Measurements from ENCODE around the gene ACER3.

DNA sequence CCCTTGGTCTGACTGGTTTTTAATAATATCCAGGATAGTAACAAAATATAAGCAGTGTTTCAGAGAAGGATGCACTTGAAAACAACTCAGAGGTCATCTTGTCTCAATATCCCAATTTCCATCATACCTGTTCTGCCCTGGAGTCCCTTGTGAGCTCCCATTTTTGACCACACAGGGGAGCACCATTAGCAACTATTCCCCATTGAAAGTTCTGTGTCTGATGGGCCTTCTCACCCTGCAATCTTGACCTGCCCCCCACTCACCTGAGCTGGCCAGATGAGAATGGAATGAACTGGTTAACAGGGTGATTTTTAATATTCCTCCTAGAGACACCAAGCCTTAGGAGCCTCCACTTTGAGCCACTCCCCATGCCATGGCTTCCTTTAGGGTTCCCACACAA is 202.2 kb downstream of the ACER3 start:
- no peak for TF ChIP-seq CTCF (IDR thresholded peaks at IDR 0.05)
- no peak for TF ChIP-seq EP300 (IDR thresholded peaks at IDR 0.05)
- TF ChIP-seq POLR2AphosphoS5 (IDR thresholded peaks at IDR 0.05): no peak

All from gastroesophageal sphincter (tissue), 3 donors.